Measurements from ENCODE around the gene SHISA4. TPM values are rescaled to one million over a fixed set of nuclear protein-coding genes. Genes with fewer than 3 reads are reported as not detected.

SHISA4 gene
- total RNA-seq, 1 donor from 2014 or later = 10.1 TPM

GRCh38 chr1:201903135-201903534 is 14.4 kb downstream of the SHISA4 start:
- TF ChIP-seq EZH2 (IDR thresholded peaks at IDR 0.05; ENCODE audit: insufficient read depth, low read length) (no peak), CTCF (IDR thresholded peaks at IDR 0.05; ENCODE audit: insufficient read depth, low read depth, low read length) (no peak)
- H3K27me3 Mint-ChIP-seq (ENCODE audit: low read depth, unreplicated experiment) = peaks cover 9% of the 10 kb centered on the region
- H4K20me1 ChIP-seq (ENCODE audit: insufficient read depth, low read length) = no peaks in the 10 kb centered on the region
- H3K9me3 Mint-ChIP-seq (ENCODE audit: unreplicated experiment) = peaks cover 3% of the 10 kb centered on the region
- H3K4me2 ChIP-seq (ENCODE audit: low read length) = peak overlapping the region; percentile 5
- H2AFZ ChIP-seq (ENCODE audit: low read depth, low read length) = no peak overlapping the region
- no peaks in the 10 kb centered on the region for H3K79me2 ChIP-seq (ENCODE audit: insufficient read depth, low read length)
- H3K4me1 Mint-ChIP-seq (ENCODE audit: low read depth, unreplicated experiment) = peaks cover 36% of the 10 kb centered on the region
- H3K27ac ChIP-seq (ENCODE audit: low read depth, low read length) = no peak overlapping the region
- no peak overlapping the region for H3K9ac ChIP-seq (ENCODE audit: low read length)
- no peaks in the 10 kb centered on the region for H3K9me3 ChIP-seq (ENCODE audit: insufficient read depth, low read depth, low read length)
- H3K27me3 ChIP-seq (ENCODE audit: insufficient read depth, low read length) = no peaks in the 10 kb centered on the region
- H3K27ac Mint-ChIP-seq (ENCODE audit: unreplicated experiment) = peak overlapping the region; percentile 82
- peaks cover 29% of the 10 kb centered on the region for H3K4me1 ChIP-seq (ENCODE audit: insufficient read depth, low read length)
- H3K36me3 ChIP-seq (ENCODE audit: insufficient read depth, low read length) = no peaks in the 10 kb centered on the region
- no peak overlapping the region for H3K4me3 ChIP-seq (ENCODE audit: insufficient read depth, low read depth, low read length)
- FAIRE-seq (no peak), DNase-seq (ENCODE audit: low read depth) (peak; percentile 50)
- H3K36me3 Mint-ChIP-seq (ENCODE audit: low read depth, unreplicated experiment) = peaks cover 23% of the 10 kb centered on the region
- no peak overlapping the region for H3K4me3 Mint-ChIP-seq (ENCODE audit: unreplicated experiment)

- Histone ChIP-seq H3K4me2 (ENCODE audit: low read length) (peak overlapping the region; percentile 49), H3K9me3 (ENCODE audit: insufficient read depth, low read depth, low read length) (no peaks in the 10 kb centered on the region), H3K27ac (ENCODE audit: low read depth, low read length) (peak overlapping the region; percentile 59), H3K4me1 (ENCODE audit: insufficient read depth, low read length) (peaks cover 29% of the 10 kb centered on the region), H2AFZ (ENCODE audit: low read depth, low read length) (peak overlapping the region; percentile 26), H3K36me3 (ENCODE audit: insufficient read depth, low read length) (no peaks in the 10 kb centered on the region), H3K9ac (ENCODE audit: low read length) (peak overlapping the region; percentile 39), H4K20me1 (ENCODE audit: insufficient read depth, low read length) (no peaks in the 10 kb centered on the region), H3K79me2 (ENCODE audit: insufficient read depth, low read length) (no peaks in the 10 kb centered on the region), H3K27me3 (ENCODE audit: insufficient read depth, low read length) (no peaks in the 10 kb centered on the region), H3K4me3 (ENCODE audit: insufficient read depth, low read depth, low read length) (no peak overlapping the region)
- FAIRE-seq (peak; percentile 89), DNase-seq (ENCODE audit: low read depth) (peak; percentile 91)
- H3K4me1 Mint-ChIP-seq (ENCODE audit: low read depth, unreplicated experiment) = peaks cover 36% of the 10 kb centered on the region
- peak overlapping the region; percentile 18 for H3K4me3 Mint-ChIP-seq (ENCODE audit: unreplicated experiment)
- peaks cover 5% of the 10 kb centered on the region for H3K27me3 Mint-ChIP-seq (ENCODE audit: low read depth, unreplicated experiment)
- H3K36me3 Mint-ChIP-seq (ENCODE audit: low read depth, unreplicated experiment) = peaks cover 17% of the 10 kb centered on the region
- H3K27ac Mint-ChIP-seq (ENCODE audit: unreplicated experiment) = peak overlapping the region; percentile 82
- H3K9me3 Mint-ChIP-seq (ENCODE audit: unreplicated experiment) = peaks cover 3% of the 10 kb centered on the region
- no peak for TF ChIP-seq CTCF (IDR thresholded peaks at IDR 0.05; ENCODE audit: insufficient read depth, low read depth, low read length)
- no peak for TF ChIP-seq EZH2 (IDR thresholded peaks at IDR 0.05; ENCODE audit: insufficient read depth, low read length)
These were observed 15.9 kb downstream of the SHISA4 start for GRCh38 chr1:201904579-201904978.

GRCh38 chr1:201905234-201905890 is 16.7 kb downstream of the SHISA4 start:
- no peaks in the 10 kb centered on the region for H3K36me3 ChIP-seq (ENCODE audit: insufficient read depth, low read length)
- peak overlapping the region; percentile 49 for H3K4me2 ChIP-seq (ENCODE audit: low read length)
- Mint-ChIP-seq H3K27me3 (ENCODE audit: low read depth, unreplicated experiment) (peaks cover 6% of the 10 kb centered on the region), H3K27ac (ENCODE audit: unreplicated experiment) (peak overlapping the region; percentile 82), H3K4me3 (ENCODE audit: unreplicated experiment) (no peak overlapping the region), H3K36me3 (ENCODE audit: low read depth, unreplicated experiment) (peaks cover 9% of the 10 kb centered on the region), H3K9me3 (ENCODE audit: unreplicated experiment) (no peaks in the 10 kb centered on the region), H3K4me1 (ENCODE audit: low read depth, unreplicated experiment) (peaks cover 36% of the 10 kb centered on the region)
- H3K27ac ChIP-seq (ENCODE audit: low read depth, low read length) = peak overlapping the region; percentile 59
- no peaks in the 10 kb centered on the region for H3K9me3 ChIP-seq (ENCODE audit: insufficient read depth, low read depth, low read length)
- no peaks in the 10 kb centered on the region for H3K79me2 ChIP-seq (ENCODE audit: insufficient read depth, low read length)
- FAIRE-seq = peak; percentile 54
- peaks cover 29% of the 10 kb centered on the region for H3K4me1 ChIP-seq (ENCODE audit: insufficient read depth, low read length)
- DNase-seq (ENCODE audit: low read depth) = no peak
- TF ChIP-seq CTCF (IDR thresholded peaks at IDR 0.05; ENCODE audit: insufficient read depth, low read depth, low read length) (no peak), EZH2 (IDR thresholded peaks at IDR 0.05; ENCODE audit: insufficient read depth, low read length) (no peak)
- H4K20me1 ChIP-seq (ENCODE audit: insufficient read depth, low read length) = no peaks in the 10 kb centered on the region
- no peak overlapping the region for H2AFZ ChIP-seq (ENCODE audit: low read depth, low read length)
- no peak overlapping the region for H3K4me3 ChIP-seq (ENCODE audit: insufficient read depth, low read depth, low read length)
- H3K27me3 ChIP-seq (ENCODE audit: insufficient read depth, low read length) = no peaks in the 10 kb centered on the region
- H3K9ac ChIP-seq (ENCODE audit: low read length) = peak overlapping the region; percentile 39
